NCI-H2171 treated with DMSO at 0.1 percent for 48 hours (cell line): ENCODE data around the gene KAT6B.
"Not testable (repeated sequence)": the region's sequence is repeated elsewhere in the genome, so short reads cannot be mapped to it uniquely, and the experiment has no call there.

Experiments
- DNase-seq: peaks from one replicate; lab custom pipeline; 2025; lab: John Stamatoyannopoulos, UW

Gene KAT6B

GRCh38 chr10:74890460-74890859, 64.1 kb downstream of the KAT6B start:
- DNase-seq: no peak

GRCh38 chr10:74891053-74891452, 64.7 kb downstream of the KAT6B start:
- no peak for DNase-seq

- no peak for DNase-seq
Measured at GRCh38 chr10:74892839-74893238, 66.4 kb downstream of the KAT6B start.

DNA sequence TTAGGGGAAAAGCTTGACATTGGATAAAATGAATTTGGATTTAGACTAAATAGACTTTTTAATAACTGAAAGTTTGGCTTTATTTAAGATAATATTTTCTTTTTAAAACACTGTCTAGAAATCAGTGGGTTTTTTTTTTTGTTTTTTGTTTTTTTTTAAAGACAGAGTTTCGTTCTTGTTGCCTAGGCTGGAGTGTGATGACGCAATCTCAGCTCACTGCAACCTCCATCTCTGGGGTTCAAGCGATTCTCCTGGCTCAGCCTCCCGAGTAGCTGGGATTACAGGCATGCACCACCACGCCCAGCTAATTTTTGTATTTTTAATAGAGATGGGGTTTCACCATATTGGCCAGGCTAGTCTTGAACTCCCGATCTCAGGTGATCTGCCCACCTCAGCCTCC, 66.9 kb downstream of the KAT6B start:
- DNase-seq: not testable (repeated sequence)

DNA sequence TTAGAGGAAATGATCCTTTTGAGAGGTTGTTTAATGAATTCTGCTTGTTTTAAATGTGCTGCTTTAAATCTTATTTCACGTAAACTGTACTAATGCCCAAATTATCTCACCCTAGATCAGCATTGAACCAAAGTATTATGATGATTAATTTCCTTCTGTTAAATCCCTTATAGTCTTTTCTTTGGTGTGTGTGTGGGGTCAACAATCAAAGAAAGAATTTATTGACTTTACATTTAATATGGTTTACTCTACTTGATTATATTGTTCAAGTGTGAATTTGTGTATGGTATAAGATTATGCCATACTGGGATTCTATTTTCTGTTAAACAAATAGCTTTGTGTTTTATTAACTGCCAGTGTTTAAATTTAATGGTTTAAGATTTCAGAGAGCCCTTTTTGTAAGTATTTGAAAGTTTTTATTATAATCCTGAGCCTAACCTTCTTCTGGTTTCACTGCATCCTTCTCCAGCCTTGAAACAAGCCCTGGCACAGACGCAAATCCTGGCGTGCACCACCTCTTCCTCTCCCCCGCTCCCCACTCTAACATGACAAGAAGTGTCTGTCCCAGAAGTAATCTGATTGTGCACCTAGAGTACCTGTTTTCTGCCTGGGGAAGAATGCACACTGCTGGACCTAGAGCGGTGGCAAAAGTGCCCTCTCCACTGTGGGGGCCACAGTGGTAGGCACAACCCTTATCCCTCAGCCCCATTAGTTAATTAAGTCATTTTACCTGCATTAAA, 70.6 kb downstream of the KAT6B start:
- no peak for DNase-seq

GRCh38 chr10:74898201-74898976, 72.0 kb downstream of the KAT6B start:
- DNase-seq: no peak

DNA sequence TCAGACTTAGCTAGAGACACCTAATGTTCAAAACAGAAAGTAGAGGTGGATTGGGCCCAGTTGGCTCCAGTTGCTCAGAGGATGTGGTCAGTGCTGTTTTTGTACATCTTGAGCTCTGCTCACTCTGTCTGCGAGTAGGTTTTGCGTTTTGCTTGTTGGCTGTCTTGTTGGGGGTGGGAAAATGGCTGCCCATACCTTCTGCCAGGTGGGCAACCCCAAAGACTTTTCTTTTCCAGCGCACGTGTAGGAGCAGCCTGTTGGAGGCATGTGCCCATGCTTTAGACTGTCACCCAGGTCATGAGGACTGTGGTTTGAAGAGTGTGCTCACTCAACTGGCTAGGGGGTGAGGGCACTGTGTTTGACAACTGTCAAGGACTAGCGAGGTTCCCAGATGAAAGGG, 73.9 kb downstream of the KAT6B start:
- DNase-seq: no peak

- no peak for DNase-seq
Measured at GRCh38 chr10:74901301-74901700, 74.9 kb downstream of the KAT6B start.

DNA sequence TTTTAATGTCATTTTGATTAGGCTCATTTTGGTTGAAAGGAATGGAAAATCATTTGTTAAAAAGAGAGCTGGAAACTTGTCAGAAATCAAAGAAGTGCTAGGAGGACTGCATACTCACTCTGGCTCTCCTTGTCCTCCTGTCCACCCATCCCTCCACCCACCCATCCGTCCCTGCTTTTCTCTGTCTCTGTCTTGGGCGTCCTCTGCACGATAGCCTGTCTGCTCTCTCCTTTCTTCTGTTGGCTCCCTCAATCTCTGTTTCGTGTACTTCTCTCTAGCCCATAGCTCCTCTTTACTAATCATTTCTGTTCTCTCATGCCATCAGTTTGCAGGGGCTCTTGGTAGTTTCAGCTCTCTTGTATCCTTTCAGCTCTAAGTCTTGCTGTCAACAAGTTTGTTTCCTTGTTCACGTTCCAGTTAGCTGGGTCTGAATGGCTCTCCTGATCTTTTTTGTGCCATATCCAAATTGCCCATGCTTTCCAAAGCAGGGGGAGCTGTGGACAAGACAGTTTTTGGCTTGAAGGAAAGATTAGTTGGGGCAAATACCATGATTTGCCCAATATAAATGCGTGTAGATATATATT, 75.6 kb downstream of the KAT6B start:
- DNase-seq: no peak

DNA sequence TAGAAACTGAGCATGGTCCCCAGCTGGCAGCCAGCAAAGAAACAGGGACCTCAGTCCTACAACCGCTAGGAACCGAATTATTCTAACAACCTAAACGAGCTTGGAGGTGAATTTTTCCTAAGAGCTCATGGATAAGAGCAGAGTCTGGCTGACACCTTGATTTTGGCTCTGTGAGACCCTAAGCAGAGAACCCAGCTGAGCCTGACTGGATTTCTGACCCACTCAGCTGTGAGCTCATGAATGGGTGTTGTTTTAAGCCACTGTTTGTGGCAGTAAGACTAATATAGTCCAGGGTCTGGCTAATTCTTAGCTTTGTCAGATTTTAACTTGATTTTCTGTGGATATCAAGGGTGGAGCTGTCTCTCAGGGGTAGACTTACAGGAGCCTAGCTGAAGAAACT, 77.1 kb downstream of the KAT6B start:
- no peak for DNase-seq

DNA sequence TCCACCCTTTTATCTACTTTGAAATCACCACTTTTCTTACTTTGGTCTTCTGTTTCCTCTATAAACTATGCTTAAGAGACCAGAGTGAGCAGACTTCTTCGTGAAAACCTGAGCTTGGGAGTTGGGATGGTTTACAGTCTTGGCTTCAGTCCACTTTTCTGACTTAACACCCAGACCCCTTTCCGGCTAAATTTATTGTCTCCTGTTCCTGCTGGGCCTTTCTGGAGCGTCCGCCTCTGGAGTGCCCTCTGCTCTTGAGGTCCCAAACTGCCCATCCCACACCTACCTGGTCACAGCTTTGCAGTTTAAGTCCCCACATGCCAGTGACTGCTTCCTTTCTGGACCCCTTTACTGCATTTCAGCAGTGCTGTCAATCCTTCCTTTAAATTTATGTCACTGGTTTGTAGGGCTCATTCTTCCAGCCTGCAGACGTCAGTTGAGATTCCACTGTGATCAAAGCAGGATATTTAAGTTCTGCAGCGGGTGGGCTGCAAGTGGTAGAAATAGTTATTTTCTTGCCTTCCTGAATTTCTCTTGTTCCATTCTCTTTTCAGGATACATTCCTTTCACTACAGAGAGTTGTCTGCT, 80.3 kb downstream of the KAT6B start:
- DNase-seq: no peak

DNA sequence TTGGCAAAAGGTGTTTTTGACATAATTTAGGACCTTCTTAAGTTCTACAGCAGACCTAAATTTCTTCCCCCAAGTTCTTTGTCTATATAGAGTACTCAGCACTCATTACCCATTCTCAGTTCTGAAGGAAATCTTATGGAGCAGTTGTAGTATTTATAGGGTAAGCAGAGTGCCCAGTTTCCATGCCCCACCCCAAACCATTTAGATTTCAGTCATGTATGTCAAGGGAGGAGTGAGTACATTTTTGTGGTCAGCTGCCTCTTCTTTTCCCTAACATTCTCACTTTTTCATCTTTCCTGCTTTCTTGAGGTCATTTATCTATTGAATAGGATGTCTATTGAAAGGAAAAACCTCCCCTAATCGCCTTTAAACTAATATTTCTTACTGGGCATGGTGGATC, 83.3 kb downstream of the KAT6B start:
- DNase-seq: no peak

DNA sequence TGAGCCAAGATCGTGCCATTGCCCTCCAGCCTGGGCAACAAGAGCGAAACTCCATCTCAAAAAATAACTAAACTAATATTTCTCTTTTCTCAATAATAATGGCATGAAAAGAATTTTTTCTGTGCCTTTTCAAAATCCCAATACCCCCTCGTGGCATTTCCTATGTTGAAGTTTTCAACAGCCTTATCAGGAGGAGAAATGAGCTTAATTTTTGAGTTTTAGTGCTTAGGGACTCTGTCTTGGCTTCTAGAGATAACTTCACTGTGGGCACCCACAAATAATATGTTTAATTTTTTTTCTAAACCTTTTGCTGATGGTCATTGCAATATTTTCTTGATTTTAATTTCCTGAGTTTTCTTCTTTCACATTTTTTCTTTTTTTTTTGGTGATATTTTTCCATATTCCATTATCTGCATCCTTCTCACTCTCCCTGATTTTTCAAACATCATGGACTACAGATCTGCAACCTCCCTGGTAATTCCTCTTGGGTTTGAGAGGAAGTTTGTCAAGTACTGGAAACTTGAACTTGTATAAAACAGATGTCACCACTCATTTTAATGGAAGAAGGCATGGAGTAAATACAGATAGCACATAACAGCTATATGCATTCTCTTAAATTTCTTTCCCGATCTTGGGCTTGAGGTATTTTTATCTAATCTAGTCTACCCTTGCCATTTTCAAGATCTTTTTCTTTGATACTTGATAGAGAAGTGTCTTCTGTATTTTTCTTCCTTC, 84.0 kb downstream of the KAT6B start:
- no peak for DNase-seq

DNA sequence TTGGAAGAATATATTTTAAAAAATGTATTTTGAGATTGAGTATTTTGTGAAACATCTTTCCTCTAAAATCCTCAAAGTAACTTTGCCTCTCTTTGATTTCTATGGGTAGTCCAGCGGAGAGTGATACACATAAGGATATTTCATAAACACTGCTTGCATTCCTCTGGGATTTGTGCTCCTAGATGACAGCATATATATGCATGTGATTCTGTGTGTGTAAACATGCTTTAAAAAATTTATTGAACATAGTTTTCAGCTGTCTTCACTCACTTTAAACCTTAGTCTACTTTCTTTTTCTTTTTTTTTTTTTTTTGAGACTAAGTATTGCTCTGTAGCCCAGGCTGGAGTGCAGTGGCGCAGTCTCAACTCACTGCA, 84.6 kb downstream of the KAT6B start:
- no peak for DNase-seq

- DNase-seq: no peak
Measured at GRCh38 chr10:74912182-74912581, 85.8 kb downstream of the KAT6B start.

GRCh38 chr10:74912682-74913081, 86.3 kb downstream of the KAT6B start:
- DNase-seq: no peak

- DNase-seq: no peak
Measured at GRCh38 chr10:74913377-74913979, 87.1 kb downstream of the KAT6B start.

GRCh38 chr10:74916283-74916682, 89.9 kb downstream of the KAT6B start:
- DNase-seq: peak; percentile 54

- no peak for DNase-seq
Measured at GRCh38 chr10:74917481-74918077, 91.2 kb downstream of the KAT6B start.

- no peak for DNase-seq
Measured at GRCh38 chr10:74919671-74920070, 93.3 kb downstream of the KAT6B start.

- DNase-seq: not testable (repeated sequence)
Measured at GRCh38 chr10:74921070-74921469, 94.7 kb downstream of the KAT6B start.
